EH (cell line): ENCODE measurements around the gene PPT2.
"Not testable (repeated sequence)": the region's sequence is repeated elsewhere in the genome, so short reads cannot be mapped to it uniquely, and the experiment has no call there.

Source experiments
- DNase-seq: peaks from one replicate; pipeline ENCODE4 v3.0.0-alpha.2; 2015; ENCODE audit warnings: low read depth

The PPT2 gene

GRCh38 chr6:32189742-32190053 lies 35.8 kb downstream of the PPT2 start:
- no peak for DNase-seq

GRCh38 chr6:32190054-32190851 lies 36.3 kb downstream of the PPT2 start, which contains the start of gene PBX2:
PBX2 (minus strand) TSS chr6:32190202; CDS start chr6:32189915, 287 bp downstream.
- peak; percentile 94 for DNase-seq

GRCh38 chr6:32190911-32191677 lies 37.2 kb downstream of the PPT2 start:
- no peak for DNase-seq

- DNase-seq: no peak
Measured at GRCh38 chr6:32191696-32192607, 38.0 kb downstream of the PPT2 start.

GRCh38 chr6:32192608-32193039 lies 38.7 kb downstream of the PPT2 start, which contains the start of gene GPSM3:
GPSM3 (minus strand) TSS chr6:32192643; CDS start chr6:32192513, 130 bp downstream.
- peak; percentile 68 for DNase-seq

- not testable (repeated sequence) for DNase-seq
Measured at GRCh38 chr6:32193096-32193495, 39.2 kb downstream of the PPT2 start.

GRCh38 chr6:32194388-32194787 lies 40.4 kb downstream of the PPT2 start:
- no peak for DNase-seq

GRCh38 chr6:32194825-32195651 lies 41.1 kb downstream of the PPT2 start:
- DNase-seq: peak; percentile 67

GRCh38 chr6:32195652-32195901 lies 41.6 kb downstream of the PPT2 start:
- DNase-seq: peak; percentile 100

- peak; percentile 84 for DNase-seq
Measured at GRCh38 chr6:32195902-32196681, 42.2 kb downstream of the PPT2 start.

GRCh38 chr6:32196682-32197616 lies 43.0 kb downstream of the PPT2 start:
- DNase-seq: peak; percentile 29

- no peak for DNase-seq
Measured at GRCh38 chr6:32198345-32198696, 44.4 kb downstream of the PPT2 start.

GRCh38 chr6:32198866-32199265 lies 44.9 kb downstream of the PPT2 start:
- DNase-seq: no peak

- no peak for DNase-seq
Measured at GRCh38 chr6:32200711-32201475, 47.0 kb downstream of the PPT2 start.

GRCh38 chr6:32202186-32202585 lies 48.2 kb downstream of the PPT2 start:
- no peak for DNase-seq

GRCh38 chr6:32203426-32204267 lies 49.7 kb downstream of the PPT2 start:
- DNase-seq: no peak

- no peak for DNase-seq
Measured at GRCh38 chr6:32204268-32204715, 50.4 kb downstream of the PPT2 start.

GRCh38 chr6:32208996-32209395 lies 55.1 kb downstream of the PPT2 start:
- no peak for DNase-seq
